Smooth muscle cell (in vitro differentiated cells): ENCODE measurements around the gene GALNT3. TPM values are rescaled to one million over a fixed set of nuclear protein-coding genes. Genes with fewer than 3 reads are reported as not detected.

Experiments
- DNase-seq: peaks from one replicate; lab custom pipeline; 2025; ENCODE audit not compliant: unreplicated experiment; lab: John Stamatoyannopoulos, UW
- H2AFZ ChIP-seq: fragments of 200-600 bp; sonication (generic); 2 replicates; pipeline ENCODE4 v1.6.0; 2016; ENCODE audit warnings: antibody characterized with exemption, low read depth, mild to moderate bottlenecking
- H3F3A ChIP-seq: fragments of 200-600 bp; sonication (generic); 2 replicates; pipeline ENCODE4 v1.6.0; 2017; ENCODE audit warnings: antibody characterized with exemption, low read depth
- H3K27ac ChIP-seq: fragments of 200-600 bp; sonication (generic); 2 replicates; pipeline ENCODE4 v1.5.1; 2016; ENCODE audit warnings: low read depth, mild to moderate bottlenecking
- H3K27me3 ChIP-seq: fragments of 200-600 bp; sonication (generic); 2 replicates; pipeline ENCODE4 v1.6.1; 2016; ENCODE audit warnings: low read depth, mild to moderate bottlenecking
- H3K36me3 ChIP-seq: fragments of 200-600 bp; sonication (generic); 2 replicates; pipeline ENCODE4 v1.5.1; 2016; ENCODE audit warnings: low read depth
- H3K4me1 ChIP-seq: fragments of 200-600 bp; sonication (generic); 2 replicates; pipeline ENCODE4 v1.5.1; 2016; ENCODE audit warnings: low read depth
- H3K4me2 ChIP-seq: fragments of 200-600 bp; sonication (generic); 2 replicates; pipeline ENCODE4 v1.6.0; 2016; ENCODE audit warnings: mild to moderate bottlenecking
- H3K4me3 ChIP-seq: fragments of 200-600 bp; sonication (generic); 2 replicates; pipeline ENCODE4 v1.5.1; 2016; ENCODE audit warnings: mild to moderate bottlenecking
- H3K79me2 ChIP-seq: fragments of 200-600 bp; sonication (generic); 2 replicates; pipeline ENCODE4 v1.6.0; 2016; ENCODE audit warnings: low read depth, mild to moderate bottlenecking
- H3K9ac ChIP-seq: fragments of 200-600 bp; sonication (generic); 2 replicates; pipeline ENCODE4 v1.6.0; 2016; ENCODE audit warnings: low read depth
- H3K9me3 ChIP-seq: fragments of 200-600 bp; sonication (generic); replicated peaks from 2 replicates; pipeline ENCODE4 v1.5.1; 2016; ENCODE audit warnings: low read depth
- H4K20me1 ChIP-seq: fragments of 200-600 bp; sonication (generic); 2 replicates; pipeline ENCODE4 v1.6.0; 2016; ENCODE audit warnings: low read depth
- WGBS: methylation state at CpG from one replicate; pipeline ENCODE4 v1.1.7; 2016; ENCODE audit warnings: low lambda C conversion rate; 5-methylcytosine and 5-hydroxymethylcytosine counted together
- polyA plus RNA-seq: library from polyadenylated mRNA; unstranded; fragments of >200 nt; fragmentation: Nextera tagmentation; extraction: Ambion mirVana; gene quantifications from 2 replicates; pipeline ENCODE4 v1.2.1, GENCODE V29; 2016
- total RNA-seq: library from RNA; depleted of rRNA; stranded (reverse); fragments of >200 nt; gene quantifications from 2 replicates; pipeline ENCODE4 v1.2.3, GENCODE V29; 2014
- TF ChIP-seq, protein P1 (sequence below): fragments of 200-600 bp; sonication (generic); IDR thresholded peaks from 2 replicates; pipeline ENCODE4 v1.5.1; 2017; ENCODE audit warnings: borderline replicate concordance, mild to moderate bottlenecking, antibody characterized with exemption; ENCODE audit not compliant: insufficient read depth, poor library complexity, severe bottlenecking

Gene GALNT3
- total and polyA plus RNA-seq, 2 experiments from 2014 or later = 4.6 to 32.4 TPM

- H3F3A ChIP-seq = no peaks in the 10 kb centered on the region
- no peaks in the 10 kb centered on the region for H3K36me3 ChIP-seq
- no peaks in the 10 kb centered on the region for H3K79me2 ChIP-seq
- no peaks in the 10 kb centered on the region for H3K27me3 ChIP-seq
- no peak overlapping the region for H3K4me2 ChIP-seq
- H3K4me3 ChIP-seq = no peak overlapping the region
- no peak overlapping the region for H3K9ac ChIP-seq
- TF ChIP-seq, protein P1, sequence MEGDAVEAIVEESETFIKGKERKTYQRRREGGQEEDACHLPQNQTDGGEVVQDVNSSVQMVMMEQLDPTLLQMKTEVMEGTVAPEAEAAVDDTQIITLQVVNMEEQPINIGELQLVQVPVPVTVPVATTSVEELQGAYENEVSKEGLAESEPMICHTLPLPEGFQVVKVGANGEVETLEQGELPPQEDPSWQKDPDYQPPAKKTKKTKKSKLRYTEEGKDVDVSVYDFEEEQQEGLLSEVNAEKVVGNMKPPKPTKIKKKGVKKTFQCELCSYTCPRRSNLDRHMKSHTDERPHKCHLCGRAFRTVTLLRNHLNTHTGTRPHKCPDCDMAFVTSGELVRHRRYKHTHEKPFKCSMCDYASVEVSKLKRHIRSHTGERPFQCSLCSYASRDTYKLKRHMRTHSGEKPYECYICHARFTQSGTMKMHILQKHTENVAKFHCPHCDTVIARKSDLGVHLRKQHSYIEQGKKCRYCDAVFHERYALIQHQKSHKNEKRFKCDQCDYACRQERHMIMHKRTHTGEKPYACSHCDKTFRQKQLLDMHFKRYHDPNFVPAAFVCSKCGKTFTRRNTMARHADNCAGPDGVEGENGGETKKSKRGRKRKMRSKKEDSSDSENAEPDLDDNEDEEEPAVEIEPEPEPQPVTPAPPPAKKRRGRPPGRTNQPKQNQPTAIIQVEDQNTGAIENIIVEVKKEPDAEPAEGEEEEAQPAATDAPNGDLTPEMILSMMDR = no peak
- 90% methylated on average over 1 of the region's 1 CpG for WGBS
- no peaks in the 10 kb centered on the region for H3K4me1 ChIP-seq
- H2AFZ ChIP-seq = no peak overlapping the region
- H3K27ac ChIP-seq = no peak overlapping the region
- DNase-seq = no peak
- no peaks in the 10 kb centered on the region for H4K20me1 ChIP-seq
- H3K9me3 ChIP-seq = no peaks in the 10 kb centered on the region
Measured at GRCh38 chr2:165827921-165828276, 33.9 kb upstream of the GALNT3 start.

DNA sequence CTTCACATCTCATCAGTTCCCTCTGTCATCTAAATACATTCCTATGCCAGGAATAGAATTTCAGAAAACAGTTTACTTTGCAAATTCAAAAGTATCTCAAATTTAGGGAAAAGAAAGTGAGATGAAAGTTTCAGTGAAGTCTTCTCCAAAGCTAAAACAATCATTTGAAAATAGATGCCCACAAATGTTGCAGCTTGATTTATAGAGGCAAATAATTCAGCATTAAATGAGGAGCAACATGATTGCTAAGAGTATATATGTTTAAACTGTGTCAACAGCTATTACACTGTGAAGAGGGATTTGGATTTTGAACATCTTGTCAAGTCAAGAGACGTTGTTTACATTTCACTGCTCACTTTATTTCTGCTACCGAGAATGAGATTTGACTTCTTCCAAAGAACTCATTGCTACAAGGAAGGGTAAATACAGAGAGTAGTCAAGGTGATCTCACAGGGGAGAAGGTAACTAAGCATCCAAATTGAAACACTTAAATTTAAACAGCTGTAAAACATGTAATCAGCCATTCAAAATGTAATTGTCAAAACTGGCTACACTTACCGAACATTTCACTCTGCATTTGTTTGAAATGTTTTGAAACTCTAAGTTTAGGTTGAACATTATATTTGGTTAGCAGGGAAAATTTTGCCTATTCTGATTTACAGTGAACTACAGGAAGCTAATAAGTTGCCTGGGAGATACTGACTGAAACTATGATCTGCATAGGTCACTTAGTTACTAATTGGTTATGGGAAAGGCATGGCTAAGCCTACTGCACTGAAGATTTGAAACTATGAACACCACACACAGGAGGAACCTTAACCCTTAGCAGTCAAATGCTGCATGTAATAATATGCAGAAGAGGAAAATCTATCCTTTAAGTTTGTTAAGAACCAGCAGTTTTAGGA lies 33.2 kb upstream of the GALNT3 start:
- Histone ChIP-seq H2AFZ (no peak overlapping the region), H3K36me3 (no peaks in the 10 kb centered on the region), H3K27me3 (no peaks in the 10 kb centered on the region), H3K79me2 (no peaks in the 10 kb centered on the region), H4K20me1 (no peaks in the 10 kb centered on the region), H3K4me2 (no peak overlapping the region), H3K4me1 (no peaks in the 10 kb centered on the region), H3K9me3 (no peaks in the 10 kb centered on the region), H3K27ac (no peak overlapping the region), H3K4me3 (no peak overlapping the region), H3F3A (no peaks in the 10 kb centered on the region), H3K9ac (no peak overlapping the region)
- TF ChIP-seq, protein P1 = no peak
- no peak for DNase-seq
- WGBS = 96% methylated on average over 3 of the region's 3 CpGs

- H4K20me1 ChIP-seq = no peaks in the 10 kb centered on the region
- H3K27ac ChIP-seq = no peak overlapping the region
- WGBS = 86% methylated on average over 2 of the region's 2 CpGs
- H2AFZ ChIP-seq = no peak overlapping the region
- no peak overlapping the region for H3K9ac ChIP-seq
- no peaks in the 10 kb centered on the region for H3K79me2 ChIP-seq
- H3K27me3 ChIP-seq = no peaks in the 10 kb centered on the region
- DNase-seq = no peak
- H3K9me3 ChIP-seq = no peaks in the 10 kb centered on the region
- TF ChIP-seq, protein P1 = no peak
- no peaks in the 10 kb centered on the region for H3F3A ChIP-seq
- no peak overlapping the region for H3K4me3 ChIP-seq
- no peaks in the 10 kb centered on the region for H3K4me1 ChIP-seq
- no peaks in the 10 kb centered on the region for H3K36me3 ChIP-seq
- H3K4me2 ChIP-seq = no peak overlapping the region
Measured at GRCh38 chr2:165825041-165825440, 31.0 kb upstream of the GALNT3 start.

DNA sequence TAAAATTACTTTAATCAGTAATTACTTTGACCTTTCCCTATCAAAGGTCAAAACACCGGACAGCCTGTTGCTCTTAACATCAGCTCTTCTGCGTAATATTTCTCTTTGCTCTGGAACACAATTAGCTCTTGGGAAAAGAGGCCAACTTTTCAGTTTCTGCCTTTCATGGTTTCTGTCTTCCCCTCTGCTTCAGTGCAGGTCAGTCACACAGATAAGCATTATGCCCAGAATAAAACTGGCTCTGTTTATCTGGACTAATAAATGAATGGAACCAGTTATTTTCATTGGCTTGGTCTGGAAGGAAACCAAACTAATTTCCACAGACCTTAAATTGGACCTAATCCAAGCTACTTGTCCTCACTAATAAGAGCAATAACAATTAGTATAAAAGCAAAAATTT lies 26.2 kb upstream of the GALNT3 start:
- 68% methylated on average over 2 of the region's 2 CpGs for WGBS
- DNase-seq = no peak
- H3K4me1 ChIP-seq = no peaks in the 10 kb centered on the region
- no peak overlapping the region for H3K9ac ChIP-seq
- no peaks in the 10 kb centered on the region for H4K20me1 ChIP-seq
- no peak overlapping the region for H3K4me2 ChIP-seq
- no peak overlapping the region for H3K4me3 ChIP-seq
- H3F3A ChIP-seq = no peaks in the 10 kb centered on the region
- TF ChIP-seq, protein P1 = no peak
- H3K79me2 ChIP-seq = no peaks in the 10 kb centered on the region
- H2AFZ ChIP-seq = no peak overlapping the region
- no peaks in the 10 kb centered on the region for H3K27me3 ChIP-seq
- no peaks in the 10 kb centered on the region for H3K36me3 ChIP-seq
- H3K27ac ChIP-seq = no peak overlapping the region
- no peaks in the 10 kb centered on the region for H3K9me3 ChIP-seq
